C4-2B (cell line): ENCODE results near the gene DCUN1D5.

Source experiments
- ZFX ChIP-seq: fragments of 450-650 bp; IDR thresholded peaks from 2 replicates; pipeline ENCODE4 v1.6.1; 2017
- TF ChIP-seq, protein P1 (sequence below): fragments of 450-650 bp; conservative IDR thresholded peaks from 2 replicates; pipeline ENCODE4 v1.5.1; 2017; ENCODE audit warnings: mild to moderate bottlenecking

GRCh38 chr11:103035791-103036434, 56.0 kb downstream of the DCUN1D5 start:
- TF ChIP-seq, protein P1, sequence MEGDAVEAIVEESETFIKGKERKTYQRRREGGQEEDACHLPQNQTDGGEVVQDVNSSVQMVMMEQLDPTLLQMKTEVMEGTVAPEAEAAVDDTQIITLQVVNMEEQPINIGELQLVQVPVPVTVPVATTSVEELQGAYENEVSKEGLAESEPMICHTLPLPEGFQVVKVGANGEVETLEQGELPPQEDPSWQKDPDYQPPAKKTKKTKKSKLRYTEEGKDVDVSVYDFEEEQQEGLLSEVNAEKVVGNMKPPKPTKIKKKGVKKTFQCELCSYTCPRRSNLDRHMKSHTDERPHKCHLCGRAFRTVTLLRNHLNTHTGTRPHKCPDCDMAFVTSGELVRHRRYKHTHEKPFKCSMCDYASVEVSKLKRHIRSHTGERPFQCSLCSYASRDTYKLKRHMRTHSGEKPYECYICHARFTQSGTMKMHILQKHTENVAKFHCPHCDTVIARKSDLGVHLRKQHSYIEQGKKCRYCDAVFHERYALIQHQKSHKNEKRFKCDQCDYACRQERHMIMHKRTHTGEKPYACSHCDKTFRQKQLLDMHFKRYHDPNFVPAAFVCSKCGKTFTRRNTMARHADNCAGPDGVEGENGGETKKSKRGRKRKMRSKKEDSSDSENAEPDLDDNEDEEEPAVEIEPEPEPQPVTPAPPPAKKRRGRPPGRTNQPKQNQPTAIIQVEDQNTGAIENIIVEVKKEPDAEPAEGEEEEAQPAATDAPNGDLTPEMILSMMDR: peak; percentile 85
- no peak for TF ChIP-seq ZFX
